ENCODE results near the gene C19orf47.
A peak's percentile ranks its signal among the peaks of the same experiment; 100 is the strongest.

C19orf47 gene

GRCh38 chr19:40348125-40348913 lies at the start of gene C19orf47, which contains the start of gene PLD3:
C19orf47 (minus strand) TSS chr19:40348397; CDS start chr19:40341857, 6,540 bp downstream.
PLD3 (plus strand) TSS chr19:40348695; CDS start chr19:40366484, 17,789 bp downstream.
- TF ChIP-seq CTCF (IDR thresholded peaks at IDR 0.05; ENCODE audit: insufficient read depth, low read depth, low read length, missing control alignments) = no peak
- peak; percentile 100 for DNase-seq (ENCODE audit: low read depth)

GRCh38 chr19:40397568-40397906 lies 49.3 kb upstream of the C19orf47 start:
- no peak overlapping the region for H3K4me3 ChIP-seq (ENCODE audit: low read length)
- no peak for DNase-seq (ENCODE audit: low read depth)
- TF ChIP-seq CTCF (IDR thresholded peaks at IDR 0.05; ENCODE audit: insufficient read depth, low read depth, low read length, missing control alignments) = no peak

More at GRCh38 chr19:40348125-40348913, at the start of gene C19orf47, which contains the start of gene PLD3:
- H3K4me3 ChIP-seq (ENCODE audit: low read length) = peak within 1 kb of the TSS; percentile 86

- H3K4me3 ChIP-seq (ENCODE audit: low read length) = no peak overlapping the region
- no peak for DNase-seq (ENCODE audit: low read depth)
- no peak for TF ChIP-seq CTCF (IDR thresholded peaks at IDR 0.05; ENCODE audit: insufficient read depth, low read depth, low read length, missing control alignments)
These were observed 48.8 kb upstream of the C19orf47 start for GRCh38 chr19:40396886-40397567.

- no peak for DNase-seq (ENCODE audit: low read depth)
- no peak overlapping the region for H3K4me3 ChIP-seq (ENCODE audit: low read length)
- TF ChIP-seq CTCF (IDR thresholded peaks at IDR 0.05; ENCODE audit: insufficient read depth, low read depth, low read length, missing control alignments) = no peak
These were observed 47.8 kb upstream of the C19orf47 start for GRCh38 chr19:40395956-40396355.

- H3K4me3 ChIP-seq (ENCODE audit: low read length) = no peak overlapping the region
- no peak for TF ChIP-seq CTCF (IDR thresholded peaks at IDR 0.05; ENCODE audit: insufficient read depth, low read depth, low read length, missing control alignments)
- DNase-seq (ENCODE audit: low read depth) = no peak
These were observed 46.6 kb upstream of the C19orf47 start for GRCh38 chr19:40394816-40395210.

- TF ChIP-seq CTCF (IDR thresholded peaks at IDR 0.05; ENCODE audit: insufficient read depth, low read depth, low read length, missing control alignments) = no peak
- H3K4me3 ChIP-seq (ENCODE audit: low read length) = no peak overlapping the region
- no peak for DNase-seq (ENCODE audit: low read depth)
These were observed 46.0 kb upstream of the C19orf47 start for GRCh38 chr19:40393894-40394815.
